DOHH2 (cell line): ENCODE results near the gene HLA-DQB1.

Experiments
- H3F3A ChIP-seq: fragments of 200-600 bp; sonication (generic), shearing (Covaris generic); 2 replicates; pipeline ENCODE4 v1.6.0; 2016; ENCODE audit warnings: antibody characterized with exemption, mild to moderate bottlenecking; ENCODE audit not compliant: control insufficient read depth, insufficient read depth
- H3K27ac ChIP-seq: fragments of 200-600 bp; sonication (generic); 2 replicates; pipeline ENCODE4 v1.5.1; 2014; ENCODE audit warnings: low read depth, mild to moderate bottlenecking, low read length, moderate library complexity
- H3K27me3 ChIP-seq: fragments of 200-600 bp; sonication (generic); 2 replicates; pipeline ENCODE4 v1.6.1; 2014; ENCODE audit warnings: mild to moderate bottlenecking, low read length, mixed read lengths; ENCODE audit not compliant: control insufficient read depth
- H3K36me3 ChIP-seq: fragments of 200-600 bp; sonication (generic); 2 replicates; pipeline ENCODE4 v1.6.1; 2014; ENCODE audit warnings: mild to moderate bottlenecking, low read length, moderate library complexity, mixed read lengths; ENCODE audit not compliant: control insufficient read depth
- H3K4me1 ChIP-seq: fragments of 200-600 bp; sonication (generic); 2 replicates; pipeline ENCODE4 v1.6.1; 2014; ENCODE audit warnings: mild to moderate bottlenecking, low read length, mixed read lengths; ENCODE audit not compliant: control insufficient read depth
- H3K4me2 ChIP-seq: fragments of 200-600 bp; sonication (generic); 2 replicates; pipeline ENCODE4 v1.6.0; 2014; ENCODE audit warnings: mild to moderate bottlenecking, low read length, moderate library complexity
- H3K4me3 ChIP-seq: fragments of 200-600 bp; sonication (generic); 2 replicates; pipeline ENCODE4 v1.5.1; 2014; ENCODE audit warnings: mild to moderate bottlenecking, low read length, mixed read lengths
- H3K79me2 ChIP-seq: fragments of 200-600 bp; sonication (generic); 2 replicates; pipeline ENCODE4 v1.6.1; 2014; ENCODE audit warnings: mild to moderate bottlenecking, low read length, mixed read lengths; ENCODE audit not compliant: control insufficient read depth
- H3K9me2 ChIP-seq: fragments of 200-600 bp; sonication (generic); replicated peaks from 2 replicates; pipeline ENCODE4 v1.6.1; 2014; ENCODE audit warnings: mild to moderate bottlenecking, low read length, mixed read lengths; ENCODE audit not compliant: control insufficient read depth
- H3K9me3 ChIP-seq: fragments of 200-600 bp; sonication (generic); 2 replicates; pipeline ENCODE4 v1.6.1; 2014; ENCODE audit warnings: antibody characterized with exemption, low read length, mixed read lengths; ENCODE audit not compliant: control insufficient read depth, insufficient read depth
- H4K20me1 ChIP-seq: fragments of 200-600 bp; sonication (generic); 2 replicates; pipeline ENCODE4 v1.6.0; 2014; ENCODE audit warnings: low read depth, mild to moderate bottlenecking, antibody characterized with exemption, low read length, moderate library complexity; ENCODE audit not compliant: control insufficient read depth, insufficient read depth
- CTCF ChIP-seq: fragments of 200-600 bp; sonication (generic); IDR thresholded peaks from one replicate; pipeline ENCODE4 v1.5.1; 2014; ENCODE audit warnings: antibody characterized with exemption, mild to moderate bottlenecking, low read depth, low read length; ENCODE audit not compliant: poor library complexity, severe bottlenecking
- EZH2phosphoT487 ChIP-seq: fragments of 200-600 bp; sonication (generic); IDR thresholded peaks from 2 replicates; pipeline ENCODE4 v1.6.1; 2017; ENCODE audit warnings: borderline replicate concordance, mild to moderate bottlenecking, antibody characterized with exemption, low read length, moderate library complexity, mixed read lengths

HLA-DQB1 gene

GRCh38 chr6:32627831-32628230 lies 38.6 kb downstream of the HLA-DQB1 start:
- Histone ChIP-seq H3K9me2 (no peaks in the 10 kb centered on the region), H3K4me2 (peak overlapping the region; percentile 47), H3K4me1 (peaks cover 62% of the 10 kb centered on the region), H3K79me2 (no peaks in the 10 kb centered on the region), H4K20me1 (no peaks in the 10 kb centered on the region), H3K27me3 (no peaks in the 10 kb centered on the region), H3F3A (peaks cover 17% of the 10 kb centered on the region), H3K36me3 (no peaks in the 10 kb centered on the region), H3K4me3 (no peak overlapping the region; the same call in 1 of the 2 replicates), H3K27ac (no peak overlapping the region), H3K9me3 (no peaks in the 10 kb centered on the region)
- peak; percentile 17 for TF ChIP-seq CTCF
- TF ChIP-seq EZH2phosphoT487: no peak

GRCh38 chr6:32627249-32627648 lies 39.2 kb downstream of the HLA-DQB1 start:
- Histone ChIP-seq H3K9me2 (no peaks in the 10 kb centered on the region), H3K27me3 (no peaks in the 10 kb centered on the region), H3K9me3 (no peaks in the 10 kb centered on the region), H3K36me3 (no peaks in the 10 kb centered on the region), H3F3A (peaks cover 21% of the 10 kb centered on the region), H3K27ac (no peak overlapping the region), H3K4me1 (peaks cover 63% of the 10 kb centered on the region), H3K79me2 (no peaks in the 10 kb centered on the region), H3K4me2 (no peak overlapping the region), H4K20me1 (no peaks in the 10 kb centered on the region), H3K4me3 (no peak overlapping the region)
- TF ChIP-seq EZH2phosphoT487: no peak
- no peak for TF ChIP-seq CTCF

- H3K27ac ChIP-seq: peak overlapping the region; percentile 95
- H3K9me2 ChIP-seq: no peaks in the 10 kb centered on the region
- no peaks in the 10 kb centered on the region; the same call in 1 of the 2 replicates for H3K9me3 ChIP-seq
- H4K20me1 ChIP-seq: no peaks in the 10 kb centered on the region
- peaks cover 78% of the 10 kb centered on the region for H3K4me1 ChIP-seq
- peak overlapping the region; percentile 89 for H3K4me2 ChIP-seq
- peaks cover 21% of the 10 kb centered on the region for H3F3A ChIP-seq
- no peaks in the 10 kb centered on the region for H3K27me3 ChIP-seq
- H3K36me3 ChIP-seq: no peaks in the 10 kb centered on the region
- TF ChIP-seq EZH2phosphoT487 (no peak), CTCF (no peak)
- no peaks in the 10 kb centered on the region for H3K79me2 ChIP-seq
- peak overlapping the region; percentile 29 for H3K4me3 ChIP-seq
Observed at GRCh38 chr6:32625137-32625536, 41.3 kb downstream of the HLA-DQB1 start.

GRCh38 chr6:32624565-32624964 lies 41.9 kb downstream of the HLA-DQB1 start:
- H4K20me1 ChIP-seq: no peaks in the 10 kb centered on the region
- no peaks in the 10 kb centered on the region for H3K79me2 ChIP-seq
- peaks cover 21% of the 10 kb centered on the region for H3F3A ChIP-seq
- H3K9me3 ChIP-seq: no peaks in the 10 kb centered on the region; the same call in 1 of the 2 replicates
- no peak for TF ChIP-seq CTCF
- no peak for TF ChIP-seq EZH2phosphoT487
- H3K27me3 ChIP-seq: no peaks in the 10 kb centered on the region
- peak overlapping the region; percentile 95 for H3K27ac ChIP-seq
- peak overlapping the region; percentile 68 for H3K4me3 ChIP-seq
- peak overlapping the region; percentile 89 for H3K4me2 ChIP-seq
- H3K4me1 ChIP-seq: peaks cover 78% of the 10 kb centered on the region
- no peaks in the 10 kb centered on the region for H3K36me3 ChIP-seq
- H3K9me2 ChIP-seq: no peaks in the 10 kb centered on the region
